KMS-11 (cell line): ENCODE results near the gene SEMA5A.

Experiments used
- H2AFZ ChIP-seq: fragments of 200-600 bp; sonication (generic); 2 replicates; pipeline ENCODE4 v1.6.1; 2016; ENCODE audit warnings: antibody characterized with exemption, mixed run types, low read depth
- H3K27ac ChIP-seq: fragments of 200-600 bp; sonication (generic); 2 replicates; pipeline ENCODE4 v1.6.1; 2016; ENCODE audit warnings: mild to moderate bottlenecking, mixed run types
- H3K27me3 ChIP-seq: fragments of 200-600 bp; sonication (generic); 2 replicates; pipeline ENCODE4 v1.6.1; 2017; ENCODE audit warnings: mild to moderate bottlenecking, low read depth, mixed run types, moderate library complexity; ENCODE audit not compliant: insufficient read depth
- H3K36me3 ChIP-seq: fragments of 200-600 bp; sonication (generic); 2 replicates; pipeline ENCODE4 v1.6.1; 2017; ENCODE audit warnings: mild to moderate bottlenecking, mixed run types; ENCODE audit not compliant: insufficient read depth
- H3K4me1 ChIP-seq: fragments of 200-600 bp; sonication (generic); 2 replicates; pipeline ENCODE4 v1.6.1; 2016; ENCODE audit warnings: mild to moderate bottlenecking, low read depth, mixed run types; ENCODE audit not compliant: poor library complexity, severe bottlenecking
- H3K4me2 ChIP-seq: fragments of 200-600 bp; sonication (generic); 2 replicates; pipeline ENCODE4 v1.7.0; 2016; ENCODE audit warnings: mild to moderate bottlenecking, mixed run types
- H3K4me3 ChIP-seq: fragments of 200-600 bp; sonication (generic); IDR thresholded peaks from 2 replicates; pipeline ENCODE4 v1.6.1; 2017; ENCODE audit warnings: low read depth, low read length, mixed read lengths; ENCODE audit not compliant: insufficient read depth
- H3K79me2 ChIP-seq: fragments of 200-600 bp; sonication (generic); 2 replicates; pipeline ENCODE4 v1.6.1; 2016; ENCODE audit warnings: low read depth, mixed run types; ENCODE audit not compliant: insufficient read depth
- H3K9ac ChIP-seq: fragments of 200-600 bp; sonication (generic); 2 replicates; pipeline ENCODE4 v1.6.1; 2016; ENCODE audit warnings: mild to moderate bottlenecking, mixed run types
- H4K20me1 ChIP-seq: fragments of 200-600 bp; sonication (generic); 2 replicates; pipeline ENCODE4 v1.6.1; 2016; ENCODE audit warnings: mild to moderate bottlenecking, mixed run types; ENCODE audit not compliant: insufficient read depth
- CTCF ChIP-seq: fragments of 200-600 bp; sonication (generic); conservative IDR thresholded peaks from 2 replicates; pipeline ENCODE4 v1.6.1; 2017; ENCODE audit warnings: low read depth, mild to moderate bottlenecking, antibody characterized with exemption, low read length, moderate library complexity, mixed read lengths

Gene SEMA5A

GRCh38 chr5:9339206-9339818 lies 206.6 kb downstream of the SEMA5A start:
- no peak overlapping the region for H3K9ac ChIP-seq
- no peaks in the 10 kb centered on the region for H3K27me3 ChIP-seq
- H4K20me1 ChIP-seq, result no peaks in the 10 kb centered on the region
- no peak overlapping the region for H3K27ac ChIP-seq
- peak; percentile 59 for TF ChIP-seq CTCF
- H3K4me3 ChIP-seq, result no peak overlapping the region
- H3K4me2 ChIP-seq, result no peak overlapping the region
- no peaks in the 10 kb centered on the region for H3K4me1 ChIP-seq
- H2AFZ ChIP-seq, result no peak overlapping the region
- no peaks in the 10 kb centered on the region for H3K36me3 ChIP-seq
- no peaks in the 10 kb centered on the region for H3K79me2 ChIP-seq

- Histone ChIP-seq H3K27me3 (no peaks in the 10 kb centered on the region), H2AFZ (no peak overlapping the region), H3K36me3 (no peaks in the 10 kb centered on the region), H3K4me2 (no peak overlapping the region), H3K4me3 (no peak overlapping the region), H3K79me2 (no peaks in the 10 kb centered on the region), H3K4me1 (no peaks in the 10 kb centered on the region), H4K20me1 (no peaks in the 10 kb centered on the region), H3K9ac (no peak overlapping the region), H3K27ac (no peak overlapping the region)
- no peak for TF ChIP-seq CTCF
Measured at GRCh38 chr5:9338796-9339195, 207.1 kb downstream of the SEMA5A start.

GRCh38 chr5:9337928-9338595 lies 207.8 kb downstream of the SEMA5A start:
- no peak overlapping the region for H3K27ac ChIP-seq

GRCh38 chr5:9335754-9336495 lies 209.9 kb downstream of the SEMA5A start:
- no peaks in the 10 kb centered on the region for H3K79me2 ChIP-seq
- H3K27me3 ChIP-seq, result no peaks in the 10 kb centered on the region
- no peak for TF ChIP-seq CTCF
- no peak overlapping the region for H3K4me2 ChIP-seq
- no peaks in the 10 kb centered on the region for H3K36me3 ChIP-seq
- peaks cover 11% of the 10 kb centered on the region for H3K4me1 ChIP-seq
- H3K27ac ChIP-seq, result no peak overlapping the region
- no peak overlapping the region for H3K4me3 ChIP-seq
- no peak overlapping the region for H2AFZ ChIP-seq
- no peak overlapping the region for H3K9ac ChIP-seq
- no peaks in the 10 kb centered on the region for H4K20me1 ChIP-seq

More at GRCh38 chr5:9337928-9338595, 207.8 kb downstream of the SEMA5A start:
- Histone ChIP-seq H3K79me2 (no peaks in the 10 kb centered on the region), H4K20me1 (no peaks in the 10 kb centered on the region), H3K9ac (no peak overlapping the region), H2AFZ (no peak overlapping the region), H3K4me2 (no peak overlapping the region), H3K4me1 (no peaks in the 10 kb centered on the region), H3K27me3 (no peaks in the 10 kb centered on the region), H3K36me3 (no peaks in the 10 kb centered on the region), H3K4me3 (no peak overlapping the region)
- TF ChIP-seq CTCF, result no peak
